LNCAP (cell line): ENCODE data around the gene CSF1.

Experiments used
- CTCF ChIP-seq: fragments of 450-650 bp; IDR thresholded peaks from 2 replicates; pipeline ENCODE4 v1.5.1; 2017; ENCODE audit warnings: mild to moderate bottlenecking

CSF1 gene

GRCh38 chr1:109908836-109909235 is 1.8 kb upstream of the CSF1 start:
- TF ChIP-seq CTCF = no peak

GRCh38 chr1:109909561-109909960 is 1.1 kb upstream of the CSF1 start:
- TF ChIP-seq CTCF = no peak

- TF ChIP-seq CTCF = no peak
Observed at GRCh38 chr1:109910963-109911798, 532 bp downstream of the CSF1 start.

- TF ChIP-seq CTCF = no peak
Observed at GRCh38 chr1:109912214-109912861, 1.7 kb downstream of the CSF1 start.

- TF ChIP-seq CTCF = no peak
Observed at GRCh38 chr1:109912873-109913272, 2.2 kb downstream of the CSF1 start.

- no peak for TF ChIP-seq CTCF
Observed at GRCh38 chr1:109913360-109913879, 2.8 kb downstream of the CSF1 start.

GRCh38 chr1:109914587-109915240 is 4.1 kb downstream of the CSF1 start:
- TF ChIP-seq CTCF = no peak
